Measurements from ENCODE around the gene TICAM2. TPM values are rescaled to one million over a fixed set of nuclear protein-coding genes. Genes with fewer than 3 reads are reported as not detected.

Gene TICAM2
- total and polyA plus RNA-seq, 10 of the 15 experiments (the other 5 are each of a cell fraction or from before 2014, with no cell fraction given) = 0.14 to 7.0 (median 2.9) TPM

DNA sequence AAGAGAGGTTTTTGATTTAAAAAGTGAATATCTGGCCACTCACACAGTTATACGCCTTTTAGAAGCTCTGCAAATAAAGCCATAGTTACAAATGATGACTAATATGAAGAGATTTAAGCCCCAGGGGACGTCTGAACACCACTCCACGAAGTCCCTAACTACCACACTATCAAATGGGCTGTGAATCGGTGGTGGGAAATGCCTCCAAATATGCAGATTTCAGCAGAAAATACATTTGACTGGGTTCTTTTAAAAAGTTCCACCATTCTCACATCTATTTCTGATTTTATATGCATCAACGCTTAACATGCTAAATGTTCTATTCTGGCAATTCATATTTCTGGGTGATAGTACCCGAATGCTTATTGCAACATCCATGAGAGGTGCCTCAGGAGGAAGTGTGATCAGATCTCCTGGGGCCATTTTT lies 22.5 kb downstream of the TICAM2 start (continued):
- TF ChIP-seq ZSCAN29 (IDR thresholded peaks at IDR 0.05) = no peak
- TF ChIP-seq TBL1XR1 (IDR thresholded peaks at IDR 0.05; ENCODE audit: low read depth, low read length) = no peak
- TF ChIP-seq NFXL1 (IDR thresholded peaks at IDR 0.05; ENCODE audit: borderline replicate concordance) = no peak
- TF ChIP-seq YY1 (IDR thresholded peaks at IDR 0.05; ENCODE audit: low read depth, low read length) = 0 out of 2 replicates have a peak, but pooled peaks have one; percentile 40
- TF ChIP-seq HSF1 (IDR thresholded peaks at IDR 0.05; ENCODE audit: low read depth, low read length) = no peak
- no peak for TF ChIP-seq PAX8 (IDR thresholded peaks at IDR 0.05)
- peak; percentile 93 for TF ChIP-seq CUX1 (IDR thresholded peaks at IDR 0.05; ENCODE audit: insufficient replicate concordance, low read depth, low read length)
- TF ChIP-seq BMI1 (IDR thresholded peaks at IDR 0.05; ENCODE audit: borderline replicate concordance) = peak; percentile 18; the same call in 1 of the 2 replicates
- TF ChIP-seq, protein P1, sequence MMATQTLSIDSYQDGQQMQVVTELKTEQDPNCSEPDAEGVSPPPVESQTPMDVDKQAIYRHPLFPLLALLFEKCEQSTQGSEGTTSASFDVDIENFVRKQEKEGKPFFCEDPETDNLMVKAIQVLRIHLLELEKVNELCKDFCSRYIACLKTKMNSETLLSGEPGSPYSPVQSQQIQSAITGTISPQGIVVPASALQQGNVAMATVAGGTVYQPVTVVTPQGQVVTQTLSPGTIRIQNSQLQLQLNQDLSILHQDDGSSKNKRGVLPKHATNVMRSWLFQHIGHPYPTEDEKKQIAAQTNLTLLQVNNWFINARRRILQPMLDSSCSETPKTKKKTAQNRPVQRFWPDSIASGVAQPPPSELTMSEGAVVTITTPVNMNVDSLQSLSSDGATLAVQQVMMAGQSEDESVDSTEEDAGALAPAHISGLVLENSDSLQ (IDR thresholded peaks at IDR 0.05) = no peak
- no peak for TF ChIP-seq SIX5 (IDR thresholded peaks at IDR 0.05; ENCODE audit: low read depth, low read length, severe bottlenecking)
- TF ChIP-seq ATF7 (IDR thresholded peaks at IDR 0.05; ENCODE audit: low read depth) = peak; percentile 61; the same call in 1 of the 2 replicates
- TF ChIP-seq POLR2AphosphoS2 (IDR thresholded peaks at IDR 0.05; ENCODE audit: low read depth, low read length) = no peak
- TF ChIP-seq, protein P2, sequence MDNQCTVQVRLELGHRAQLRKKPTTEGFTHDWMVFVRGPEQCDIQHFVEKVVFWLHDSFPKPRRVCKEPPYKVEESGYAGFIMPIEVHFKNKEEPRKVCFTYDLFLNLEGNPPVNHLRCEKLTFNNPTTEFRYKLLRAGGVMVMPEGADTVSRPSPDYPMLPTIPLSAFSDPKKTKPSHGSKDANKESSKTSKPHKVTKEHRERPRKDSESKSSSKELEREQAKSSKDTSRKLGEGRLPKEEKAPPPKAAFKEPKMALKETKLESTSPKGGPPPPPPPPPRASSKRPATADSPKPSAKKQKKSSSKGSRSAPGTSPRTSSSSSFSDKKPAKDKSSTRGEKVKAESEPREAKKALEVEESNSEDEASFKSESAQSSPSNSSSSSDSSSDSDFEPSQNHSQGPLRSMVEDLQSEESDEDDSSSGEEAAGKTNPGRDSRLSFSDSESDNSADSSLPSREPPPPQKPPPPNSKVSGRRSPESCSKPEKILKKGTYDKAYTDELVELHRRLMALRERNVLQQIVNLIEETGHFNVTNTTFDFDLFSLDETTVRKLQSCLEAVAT (IDR thresholded peaks at IDR 0.05) = 0 out of 2 replicates have a peak, but pooled peaks have one; percentile 48
- TF ChIP-seq SIN3A (IDR thresholded peaks at IDR 0.05; ENCODE audit: low read depth, low read length) = no peak
- TF ChIP-seq FOXM1 (IDR thresholded peaks at IDR 0.05; ENCODE audit: low read depth, low read length) = peak; percentile 73; the same call in 1 of the 2 replicates
- TF ChIP-seq ZBED1 (IDR thresholded peaks at IDR 0.05; ENCODE audit: borderline replicate concordance) = peak; percentile 79; the same call in 1 of the 2 replicates
- TF ChIP-seq FOS (IDR thresholded peaks at IDR 0.05; ENCODE audit: borderline replicate concordance, extremely low read depth, insufficient read length) = no peak
- TF ChIP-seq TARDBP (IDR thresholded peaks at IDR 0.05; ENCODE audit: borderline replicate concordance) = no peak
- peak; percentile 70; the same call in 1 of the 2 replicates for TF ChIP-seq YBX1 (IDR thresholded peaks at IDR 0.05)

Data from GM12878 (cell line).